Activated CD8-positive, alpha-beta memory T cell treated with anti-CD3 and anti-CD28 coated beads, Interleukin-2, amount 50 U/mL, for 4 hours (primary cell): Measurements from ENCODE around the gene PTPN22.
A peak's percentile ranks its signal among the peaks of the same experiment; 100 is the strongest.

Experiments used
- DNase-seq: peaks from one replicate; pipeline ENCODE4 v3.0.0-alpha.2; 2020

PTPN22 gene

DNA sequence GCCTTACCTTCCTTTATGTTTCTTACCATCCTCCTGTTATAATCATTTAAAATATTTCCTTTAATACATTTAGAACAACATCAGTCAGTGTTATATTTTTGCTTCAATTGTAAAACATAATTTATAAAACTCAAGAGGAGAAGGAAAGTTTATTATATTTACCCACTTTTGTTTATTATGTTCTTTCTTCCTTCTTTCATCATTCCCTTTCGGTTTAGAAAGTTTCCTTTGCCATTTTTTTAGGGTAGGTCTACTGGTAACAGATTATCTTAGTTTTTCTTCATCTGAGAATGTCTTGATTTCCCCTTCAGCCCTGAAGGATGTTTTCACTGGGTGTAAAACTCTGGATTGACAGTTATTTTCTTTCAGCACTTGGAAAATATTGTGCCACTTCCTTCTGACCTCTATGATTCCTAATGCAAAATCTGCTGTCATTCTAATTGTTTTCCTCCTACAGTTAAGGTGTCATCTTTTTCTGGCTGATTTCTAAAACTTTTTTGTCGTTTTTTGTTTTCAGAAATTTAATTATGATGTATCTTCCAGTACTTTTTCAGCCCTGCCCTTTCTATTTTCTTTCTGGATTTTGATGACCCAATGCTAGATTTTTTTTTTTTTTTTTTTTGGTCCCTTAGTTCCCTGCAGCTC is 25.0 kb downstream of the PTPN22 start:
- DNase-seq: no peak

DNA sequence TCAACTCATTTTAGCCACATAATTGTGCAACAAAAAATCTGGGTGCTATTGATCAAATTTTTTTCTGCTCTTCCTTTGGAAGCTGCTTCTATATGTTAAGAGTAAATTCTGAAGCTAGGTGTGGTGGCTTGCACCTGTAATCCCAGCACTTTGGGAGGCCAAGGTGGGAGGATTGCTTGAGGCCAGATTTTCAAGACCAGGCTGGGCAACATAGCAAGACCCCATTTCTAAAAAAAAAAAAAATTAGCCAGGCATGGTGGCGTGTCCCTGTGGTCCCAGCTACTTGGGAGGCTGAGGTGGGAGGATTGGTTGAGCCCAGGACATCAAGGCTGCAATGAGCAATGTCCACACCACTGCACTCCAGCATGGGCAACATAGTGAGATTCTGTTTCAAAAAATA is 35.0 kb downstream of the PTPN22 start:
- no peak for DNase-seq

DNA sequence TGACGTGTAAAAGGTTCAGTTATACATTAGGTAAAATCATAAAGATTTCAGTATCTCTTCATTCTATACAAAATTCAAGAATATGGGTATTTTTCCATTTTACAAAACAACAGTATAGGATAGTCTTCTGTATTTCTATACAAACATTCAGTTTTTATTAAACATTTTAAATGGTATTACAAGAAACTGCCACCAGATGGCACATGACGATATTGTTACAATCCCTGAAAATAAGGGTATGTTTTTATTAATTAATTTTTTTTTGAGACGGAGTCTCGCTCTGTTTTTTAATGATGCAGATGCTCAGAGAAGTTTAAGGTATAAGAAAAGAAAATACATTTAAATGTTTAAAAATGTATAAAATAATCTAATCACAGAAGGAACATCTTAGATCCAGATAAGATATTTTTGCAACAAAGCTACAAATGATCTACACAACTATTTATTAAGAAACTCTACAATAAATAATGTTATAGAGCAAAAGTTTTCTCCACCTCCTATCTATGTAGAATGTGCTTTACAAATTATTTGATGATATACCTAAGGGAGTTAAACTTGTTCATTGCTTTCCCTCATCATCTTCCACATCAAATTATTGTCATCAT is 35.7 kb downstream of the PTPN22 start:
- no peak for DNase-seq

DNA sequence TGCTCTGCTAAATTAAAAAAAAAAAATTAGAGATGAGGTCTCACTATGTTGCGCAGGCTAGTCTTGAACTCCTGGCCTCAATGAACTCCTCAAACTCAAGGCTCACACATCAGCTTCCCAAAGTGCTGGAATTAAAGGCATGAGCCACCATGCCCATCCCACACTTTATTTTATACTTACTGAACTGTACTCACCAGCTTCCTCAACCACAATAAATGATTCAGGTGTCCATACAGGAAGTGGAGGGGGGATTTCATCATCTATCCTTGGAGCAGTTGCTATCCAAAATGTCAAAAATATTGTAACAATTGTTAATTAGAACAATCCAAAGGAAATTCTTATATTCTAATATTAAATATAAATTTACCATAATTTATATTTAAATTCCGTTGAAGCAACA is 36.8 kb downstream of the PTPN22 start:
- no peak for DNase-seq

DNA sequence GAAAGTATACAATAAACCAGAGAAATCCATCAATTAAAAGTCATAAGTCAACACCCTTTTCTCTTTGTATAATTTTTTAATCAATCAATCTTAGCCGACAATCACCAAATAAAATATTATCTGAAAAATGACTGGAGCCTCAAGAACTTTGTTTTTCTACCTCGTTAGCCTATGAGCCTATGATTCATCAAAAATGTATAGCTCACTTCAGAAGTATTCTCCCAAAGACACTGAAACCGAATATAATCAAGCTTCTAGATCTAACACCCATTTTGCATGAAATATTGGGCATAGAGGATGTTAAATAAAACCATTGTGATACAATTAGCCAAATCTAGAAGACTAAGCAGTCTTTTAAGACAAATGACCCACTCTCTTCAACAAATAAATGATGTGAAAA is 41.5 kb downstream of the PTPN22 start:
- no peak for DNase-seq

DNA sequence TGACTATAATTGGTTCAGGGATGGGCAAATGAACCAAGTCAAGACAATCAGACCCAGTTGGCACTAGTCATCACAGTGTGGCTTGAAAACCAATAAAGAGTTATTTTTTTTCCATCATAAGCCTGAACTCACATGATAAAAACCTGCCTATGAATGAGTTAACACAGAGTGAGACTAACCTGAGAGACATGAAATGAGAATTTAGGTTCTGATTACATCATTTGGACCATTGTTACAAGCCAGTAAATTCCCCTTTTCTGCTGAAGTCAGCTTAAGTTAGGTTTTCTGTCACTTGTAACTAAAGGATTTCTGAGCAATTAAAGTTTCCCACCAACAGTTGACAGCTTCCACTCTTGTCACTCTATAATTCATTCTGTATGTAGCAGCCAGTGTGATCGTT is 49.6 kb downstream of the PTPN22 start:
- no peak for DNase-seq

DNA sequence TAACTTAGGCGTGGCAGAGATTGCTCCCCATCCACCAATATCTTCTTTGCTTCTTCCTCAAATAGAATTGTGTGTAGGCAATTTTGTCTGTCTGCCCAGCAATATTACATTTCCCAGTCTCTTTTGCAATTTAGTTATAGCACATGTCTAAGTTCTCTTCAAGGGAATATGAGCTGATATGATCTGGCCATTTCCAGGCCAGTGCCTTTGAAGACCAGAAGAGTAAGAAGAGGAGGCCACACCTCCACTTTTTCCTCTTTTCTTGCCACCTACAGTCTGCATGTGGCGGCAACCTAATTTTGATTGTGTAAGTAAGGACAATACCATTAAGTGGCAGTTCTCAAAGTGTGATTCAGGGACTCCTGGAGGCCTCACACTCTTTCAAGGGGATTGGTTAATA is 52.9 kb downstream of the PTPN22 start:
- no peak for DNase-seq

DNA sequence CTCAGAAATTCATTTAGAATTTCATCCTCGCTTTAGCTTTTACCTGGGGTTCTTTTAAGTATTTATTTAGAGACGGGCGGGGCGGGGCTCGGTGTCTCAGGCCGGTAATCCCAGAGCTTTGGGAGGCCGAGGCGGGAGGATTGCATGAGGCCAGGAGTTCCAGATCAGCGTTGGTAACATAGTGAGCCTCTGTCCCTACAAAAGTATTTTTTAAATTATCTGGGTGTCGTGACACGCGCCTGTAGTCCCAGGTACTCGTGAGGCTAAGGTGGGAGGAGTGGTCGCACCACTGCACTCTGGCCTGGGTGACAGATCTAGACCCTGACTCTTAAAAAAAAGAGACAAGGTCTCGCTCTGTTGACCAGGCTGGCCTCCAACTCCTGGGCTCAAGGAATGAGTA is 58.3 kb downstream of the PTPN22 start:
- no peak for DNase-seq

DNA sequence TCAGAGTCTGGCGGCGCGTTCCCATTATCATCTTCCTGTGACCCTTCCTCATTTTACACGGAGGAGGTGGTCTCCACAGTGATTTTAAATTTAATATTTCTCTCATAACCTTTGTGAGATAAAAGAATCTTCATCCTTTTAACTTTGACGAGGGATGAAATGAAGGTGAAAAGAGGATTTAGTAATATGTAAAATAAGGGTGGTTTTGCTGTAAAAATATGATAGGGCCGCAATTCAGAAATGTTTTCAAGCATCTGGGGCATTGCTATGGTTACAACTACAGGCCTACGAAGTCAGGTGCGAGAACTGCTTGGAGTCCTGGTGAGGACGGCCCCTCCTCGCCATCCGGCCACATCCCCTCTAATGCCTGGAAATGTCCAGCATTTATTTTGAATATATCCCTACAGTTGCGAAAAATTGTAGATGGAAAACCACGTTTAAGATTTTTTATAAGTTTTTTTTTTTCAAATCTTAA is 58.8 kb downstream of the PTPN22 start:
- no peak for DNase-seq

DNA sequence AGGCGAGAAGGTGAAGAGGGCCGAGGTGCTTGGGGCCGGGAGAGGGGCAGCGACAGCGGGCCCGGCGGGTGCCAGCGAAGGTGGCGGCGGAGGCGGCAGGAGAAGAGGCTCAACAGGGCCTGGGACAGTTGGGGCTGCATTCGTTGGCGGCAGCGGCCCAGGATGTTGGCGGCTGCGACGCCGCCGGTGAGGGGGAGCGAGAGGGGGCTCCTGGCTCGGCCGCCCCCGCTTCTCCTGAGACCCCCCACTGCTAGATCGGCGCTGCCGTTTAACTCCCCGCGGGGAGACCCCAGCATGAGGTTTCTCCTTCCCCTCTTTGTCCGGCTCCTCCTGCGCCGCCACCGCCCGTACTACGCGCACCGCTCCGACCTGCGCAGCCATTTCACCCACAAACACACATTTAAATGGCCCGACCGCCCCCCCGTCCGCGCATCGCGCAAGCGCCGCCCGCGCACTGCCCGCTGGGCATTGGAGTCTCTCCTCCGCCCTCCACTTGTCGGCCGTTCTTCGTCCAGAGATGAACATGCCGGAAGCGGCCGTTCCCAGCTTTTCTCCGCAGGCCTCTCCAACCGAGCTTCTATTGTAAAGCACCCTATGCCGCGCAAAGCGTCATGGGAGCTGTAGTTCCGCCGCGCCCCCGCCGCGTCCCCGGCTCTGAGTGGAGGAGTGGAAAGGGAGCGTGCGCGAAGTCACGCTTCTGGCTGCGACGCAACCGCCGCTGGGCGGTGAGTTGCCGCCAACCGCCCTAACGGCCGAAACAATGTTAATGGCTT is 59.4 kb downstream of the PTPN22 start, which contains the start of gene RSBN1:
Gene RSBN1, minus strand, starts transcription at position 589 of the 773 bp plus-strand sequence. Its CDS starts 64 bp downstream, at position 525.
- peak; percentile 96 for DNase-seq

DNA sequence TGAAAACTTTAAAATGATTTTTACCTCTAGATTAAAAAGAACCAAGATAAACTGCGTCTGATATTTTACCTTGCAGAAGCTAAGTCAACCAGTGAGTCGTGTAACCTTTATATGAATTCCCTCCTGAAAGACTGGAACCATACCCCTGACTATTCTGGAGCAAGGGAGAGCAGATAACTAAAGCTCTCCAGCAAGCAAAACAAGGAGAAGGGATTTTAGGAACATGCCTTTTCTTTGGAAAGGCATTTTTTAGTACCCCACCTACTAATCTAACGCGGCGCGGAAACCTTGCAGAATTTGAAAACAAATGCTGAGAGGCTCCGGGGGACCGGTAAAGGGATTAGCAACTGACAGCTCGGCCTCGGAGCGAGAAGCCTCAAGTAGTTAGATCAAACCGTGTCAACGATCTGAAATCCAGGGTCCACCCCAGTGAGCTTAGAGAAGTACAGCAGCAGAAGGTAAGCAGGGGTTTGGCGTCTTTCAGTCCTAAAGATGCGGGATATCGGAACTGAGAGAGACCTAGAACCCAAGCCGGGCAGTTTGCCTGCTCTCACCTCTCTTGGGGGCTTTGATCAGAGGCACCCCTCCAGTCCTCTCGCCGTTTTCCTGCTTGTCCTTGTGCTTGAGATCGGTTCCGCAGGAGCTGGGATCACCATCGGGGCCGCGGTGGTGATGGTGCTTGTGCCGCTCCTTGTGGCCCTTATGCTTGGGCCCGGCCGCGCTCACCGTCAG is 60.2 kb downstream of the PTPN22 start:
- no peak for DNase-seq

DNA sequence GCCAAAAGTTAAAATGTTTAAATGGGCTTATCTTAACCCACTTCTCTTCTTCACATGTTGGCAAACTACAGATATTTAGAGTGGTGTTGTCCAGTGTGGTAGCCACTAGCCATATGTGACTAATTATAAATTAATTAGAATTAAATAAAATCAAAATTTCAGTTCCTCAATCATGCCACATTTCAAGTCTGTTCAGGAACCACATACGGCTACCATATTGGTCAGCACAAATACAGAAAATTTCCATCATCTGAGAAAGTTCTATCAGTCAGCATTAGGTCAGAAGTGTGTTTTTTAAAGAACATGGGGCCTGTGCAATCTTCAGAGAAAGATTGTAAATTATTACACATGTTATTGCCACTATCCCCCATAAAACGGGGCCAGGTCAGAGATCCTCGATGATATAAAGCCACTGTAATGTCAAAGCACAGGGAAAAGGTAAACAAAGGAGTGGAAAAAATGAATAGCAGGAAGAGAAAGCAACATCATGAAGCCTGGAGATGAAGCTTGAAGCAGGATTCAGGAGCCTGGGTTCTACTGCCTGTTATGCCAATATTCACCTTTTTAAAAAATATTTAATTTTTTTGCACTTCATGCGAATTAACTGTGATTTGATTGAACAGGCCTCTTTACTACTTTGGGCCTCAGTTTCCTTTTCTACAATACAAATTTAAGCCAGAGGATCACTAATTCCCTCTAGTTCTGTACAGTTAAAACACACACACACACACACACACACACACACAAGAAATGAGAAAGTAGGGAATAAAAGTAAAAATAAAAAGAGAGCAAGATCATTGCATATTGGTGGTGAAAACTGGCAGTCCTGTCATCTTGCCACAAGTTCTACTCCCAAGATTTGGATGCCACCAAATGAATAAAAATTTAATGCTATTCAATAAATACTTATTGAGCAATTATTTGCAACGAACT is 61.6 kb downstream of the PTPN22 start:
- no peak for DNase-seq

DNA sequence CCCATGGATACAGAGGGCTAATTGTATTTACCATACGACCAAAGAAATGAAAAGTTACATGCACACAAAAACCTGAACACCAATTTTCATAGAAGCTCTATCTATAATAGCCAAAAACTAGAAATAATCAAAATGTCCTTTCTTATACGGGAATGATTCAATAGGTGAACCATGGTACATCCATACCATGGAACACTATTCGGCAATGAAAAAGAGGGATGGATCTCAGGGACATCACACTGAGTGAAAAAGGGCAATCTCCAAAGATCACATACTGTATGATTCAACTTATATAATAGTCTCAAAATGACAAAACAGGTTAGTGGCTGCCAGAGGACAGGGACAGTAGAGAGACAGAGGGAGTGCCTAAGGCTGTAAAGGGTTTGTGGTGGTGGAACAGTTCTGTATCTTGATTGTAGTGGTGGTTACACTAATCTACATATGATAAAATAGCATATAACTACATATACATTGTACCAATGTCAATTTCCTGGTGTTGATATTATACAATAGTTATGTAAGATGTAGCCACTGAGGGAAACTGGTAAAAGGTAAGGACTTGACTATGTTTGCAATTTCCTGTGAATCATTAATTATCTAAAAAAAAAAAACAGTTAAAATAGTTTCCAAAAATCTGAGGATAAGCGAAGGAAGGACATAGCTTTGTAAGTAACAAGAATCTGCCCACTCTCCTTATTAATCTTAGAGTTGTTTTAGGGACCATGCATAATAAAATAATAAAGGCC is 62.9 kb downstream of the PTPN22 start:
- no peak for DNase-seq

DNA sequence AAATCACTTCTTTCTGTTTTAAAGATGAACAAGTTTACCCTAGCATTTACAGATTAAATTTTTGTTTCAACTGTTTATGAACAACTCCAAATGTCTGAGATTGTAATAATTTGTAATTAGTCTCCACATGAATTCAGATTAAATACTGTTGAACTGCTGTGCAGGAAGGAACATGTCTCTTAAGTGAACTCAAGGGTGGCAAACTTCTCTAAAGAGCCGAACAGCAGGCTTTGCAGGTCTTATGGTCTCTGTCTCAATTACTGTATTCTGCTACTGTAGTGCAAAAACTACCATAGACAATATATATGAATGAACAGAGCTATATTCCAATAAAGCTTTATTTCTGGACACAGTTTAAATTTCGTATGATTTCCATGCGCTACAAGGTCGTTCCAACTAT is 65.9 kb downstream of the PTPN22 start:
- no peak for DNase-seq

DNA sequence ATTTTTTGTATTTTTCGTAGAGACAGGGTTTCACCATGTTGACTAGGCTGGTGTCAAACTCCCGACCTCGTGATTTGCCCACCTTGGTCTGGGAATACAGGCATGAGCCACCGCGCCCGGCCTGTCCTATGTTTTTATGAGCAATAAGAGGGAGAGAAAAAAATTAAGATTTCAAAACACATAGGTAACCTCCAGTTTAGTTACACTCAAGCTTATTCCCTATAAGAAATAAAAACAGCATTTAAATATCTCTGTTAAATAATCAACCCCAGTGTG is 66.3 kb downstream of the PTPN22 start:
- DNase-seq: no peak

DNA sequence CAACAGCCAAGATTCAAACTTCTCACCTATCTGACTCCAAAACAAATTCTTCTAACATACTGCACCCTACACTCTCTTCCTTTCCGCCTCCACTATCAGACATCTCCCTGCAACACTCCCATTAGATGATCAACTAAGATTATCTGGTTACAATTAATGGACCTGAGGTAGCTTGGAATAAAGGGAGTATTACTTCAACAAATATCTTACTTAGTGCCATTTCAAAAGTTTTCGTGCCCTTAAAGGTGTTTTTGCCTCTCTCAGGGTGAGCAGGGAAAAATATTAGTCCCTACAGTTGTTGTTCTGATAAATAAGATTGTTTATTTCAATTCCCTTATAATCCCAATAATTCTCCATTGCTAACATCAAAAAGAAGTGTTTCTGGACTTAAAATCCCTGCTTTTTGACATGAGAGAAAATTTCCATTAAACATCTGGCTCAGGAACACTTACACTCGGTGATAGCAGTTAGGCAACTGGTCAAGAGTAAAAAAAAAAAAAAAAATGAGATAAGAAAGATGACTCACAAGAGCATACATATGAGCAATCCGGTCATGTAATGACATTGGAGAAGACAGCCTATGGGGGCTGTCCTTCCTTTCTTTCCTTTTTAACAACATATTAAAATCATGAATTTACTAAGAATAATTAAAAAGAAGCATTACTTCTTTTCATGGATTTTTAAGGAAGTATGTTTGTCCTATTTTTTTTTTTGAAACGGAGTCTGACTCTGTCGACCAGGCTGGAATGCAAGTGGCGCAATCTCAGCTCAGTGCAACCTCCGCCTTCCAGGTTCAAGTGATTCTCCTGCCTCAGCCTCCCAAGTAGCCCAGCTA is 66.9 kb downstream of the PTPN22 start:
- DNase-seq: no peak

DNA sequence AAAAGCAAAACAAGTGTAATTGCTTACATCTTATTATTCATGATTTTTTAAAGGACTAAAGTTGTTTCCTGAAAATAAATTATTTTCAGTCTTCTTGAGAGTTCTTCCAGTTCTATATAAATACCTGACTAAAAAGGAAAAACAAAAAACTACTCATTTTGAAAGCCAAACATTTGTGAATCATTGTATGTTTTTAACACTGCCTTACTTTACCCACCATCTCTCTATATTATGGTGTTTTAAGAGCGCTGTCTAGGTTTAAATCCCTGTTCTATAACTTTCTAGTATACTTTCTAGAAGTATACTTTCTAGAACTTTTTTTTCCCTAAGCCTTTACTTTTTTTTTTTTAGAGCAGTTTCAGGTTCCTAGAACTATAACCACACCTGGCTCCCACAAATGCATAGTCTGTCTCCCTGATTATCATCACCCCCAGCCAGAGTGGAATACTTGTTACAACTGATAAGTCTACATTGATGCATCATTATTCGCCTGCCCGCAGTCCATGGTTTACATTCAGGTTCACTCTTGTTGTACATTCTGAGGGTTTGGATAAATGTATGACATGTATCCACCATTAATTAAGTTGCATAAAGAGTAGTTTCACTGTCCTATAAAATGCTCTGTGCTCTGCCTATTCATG is 69.0 kb downstream of the PTPN22 start:
- no peak for DNase-seq

DNA sequence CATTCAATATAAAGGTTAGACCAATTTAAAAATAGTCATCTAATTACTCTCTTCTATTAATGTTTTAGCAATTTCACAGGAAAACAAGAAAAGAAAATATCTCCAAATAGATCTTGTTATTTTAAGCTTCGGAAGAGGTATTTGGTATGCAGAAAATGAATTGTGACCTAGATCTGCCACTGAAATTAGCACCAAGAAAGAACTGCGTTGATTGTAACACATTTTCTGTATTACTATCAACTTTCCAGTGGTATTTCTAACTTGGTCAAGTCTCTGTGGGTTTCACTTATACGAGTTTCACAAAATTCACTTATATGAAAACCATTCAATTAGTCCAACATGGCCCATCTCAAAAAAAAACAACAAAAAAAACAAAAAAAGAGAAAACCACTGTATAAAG is 71.0 kb downstream of the PTPN22 start:
- DNase-seq: no peak

DNA sequence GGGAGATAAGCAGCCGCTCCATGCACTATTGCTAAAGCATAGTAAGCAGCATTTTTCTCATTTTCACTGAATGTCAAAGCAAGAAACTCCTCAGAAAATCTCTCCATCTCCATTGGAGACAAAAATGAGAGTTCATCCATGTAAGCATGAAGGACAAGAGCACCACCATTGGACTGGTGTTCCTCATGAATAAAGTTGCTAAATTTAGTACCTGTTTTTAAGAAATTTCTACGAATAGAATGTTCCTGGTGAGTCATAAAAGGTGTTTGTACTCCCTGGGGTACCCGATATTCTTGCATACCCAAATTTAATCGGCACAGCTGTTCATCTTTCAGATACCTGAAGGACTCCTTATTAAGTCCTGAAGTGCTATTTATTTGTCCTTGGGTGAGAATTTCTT is 74.0 kb downstream of the PTPN22 start:
- DNase-seq: no peak
